GM19328 (cell line): ENCODE data around the gene SGK1.
"Not testable (repeated sequence)": the region's sequence is repeated elsewhere in the genome, so short reads cannot be mapped to it uniquely, and the experiment has no call there.

Experiments
- ATAC-seq: cut with Tn5 transposase; IDR thresholded peaks from one replicate; pipeline ENCODE4 v1.9.1; 2021; ENCODE audit warnings: mild to moderate bottlenecking, moderate library complexity; ENCODE audit not compliant: unreplicated experiment

SGK1 gene

GRCh38 chr6:134328792-134329191 lies 10.9 kb upstream of the SGK1 start:
- no peak for ATAC-seq

GRCh38 chr6:134328138-134328537 lies 10.2 kb upstream of the SGK1 start:
- ATAC-seq = no peak

- ATAC-seq = not testable (repeated sequence)
Observed at GRCh38 chr6:134326192-134326591, 8.3 kb upstream of the SGK1 start.

GRCh38 chr6:134324766-134325165 lies 6.9 kb upstream of the SGK1 start:
- ATAC-seq = no peak

GRCh38 chr6:134324141-134324540 lies 6.2 kb upstream of the SGK1 start:
- ATAC-seq = no peak

- no peak for ATAC-seq
Observed at GRCh38 chr6:134323698-134324097, 5.8 kb upstream of the SGK1 start.

GRCh38 chr6:134323294-134323693 lies 5.4 kb upstream of the SGK1 start:
- no peak for ATAC-seq

GRCh38 chr6:134322216-134322615 lies 4.3 kb upstream of the SGK1 start:
- no peak for ATAC-seq

- ATAC-seq = no peak
Observed at GRCh38 chr6:134321246-134321645, 3.3 kb upstream of the SGK1 start.

- not testable (repeated sequence) for ATAC-seq
Observed at GRCh38 chr6:134319686-134320085, 1.8 kb upstream of the SGK1 start.

GRCh38 chr6:134318974-134319281 lies 1.0 kb upstream of the SGK1 start:
- ATAC-seq = no peak

- ATAC-seq = no peak
Observed at GRCh38 chr6:134318236-134318973, 493 bp upstream of the SGK1 start.

- ATAC-seq = no peak
Observed at GRCh38 chr6:134316733-134317431, 1.0 kb downstream of the SGK1 start.

- no peak for ATAC-seq
Observed at GRCh38 chr6:134315974-134316441, 1.9 kb downstream of the SGK1 start.

- no peak for ATAC-seq
Observed at GRCh38 chr6:134315189-134315588, 2.7 kb downstream of the SGK1 start.

GRCh38 chr6:134314006-134314821 lies 3.7 kb downstream of the SGK1 start:
- no peak for ATAC-seq

- no peak for ATAC-seq
Observed at GRCh38 chr6:134312038-134312660, 5.8 kb downstream of the SGK1 start.

- ATAC-seq = no peak
Observed at GRCh38 chr6:134310817-134311216, 7.1 kb downstream of the SGK1 start.

- ATAC-seq = no peak
Observed at GRCh38 chr6:134309983-134310605, 7.8 kb downstream of the SGK1 start.

GRCh38 chr6:134309227-134309626 lies 8.7 kb downstream of the SGK1 start:
- ATAC-seq = no peak

GRCh38 chr6:134308800-134309199 lies 9.1 kb downstream of the SGK1 start:
- ATAC-seq = no peak
